ENCODE data around the gene PCDHA12. TPM values are rescaled to one million over a fixed set of nuclear protein-coding genes. Genes with fewer than 3 reads are reported as not detected.

Gene PCDHA12
- total RNA-seq, 4 donors from 2014 or later: 0.05 TPM; not detected in 3

DNA sequence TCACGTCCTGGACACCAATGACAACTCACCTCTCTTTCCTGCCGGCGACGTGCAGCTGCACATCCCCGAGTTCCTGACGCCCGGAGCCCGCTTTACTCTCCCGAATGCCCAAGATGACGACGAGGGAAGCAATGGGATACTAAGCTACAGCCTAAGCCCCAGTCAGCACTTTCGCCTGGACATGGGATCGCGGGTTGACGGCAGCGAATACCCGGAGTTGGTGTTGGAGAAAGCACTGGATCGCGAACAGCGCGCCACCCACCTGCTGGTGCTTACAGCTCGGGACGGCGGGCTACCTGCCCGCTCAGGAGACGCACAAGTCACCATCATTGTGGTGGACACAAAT lies 52.1 kb downstream of the PCDHA12 start:
- DNase-seq (no peak), ATAC-seq (no peak)
- intact Hi-C loops (cut with DNase I; ENCODE audit: low total_unique reads) (loop anchor here (2.0 kb wide), 1 partner anchor 114 kb away; no protein-coding TSS in a partner anchor), in situ Hi-C loops (cut with MboI; ENCODE audit: low sequenced_read_pairs in 4 of 4) (loop anchor here in 1 of 4 donors (10.0 kb wide), 1 partner anchor 118 kb away; no protein-coding TSS in a partner anchor)
- Histone ChIP-seq H3K27me3 (peaks cover 28 to 37% (median 29%) of the 10 kb centered on the region in 3 donors), H3K9me3 (no peaks in the 10 kb centered on the region), H3K4me3 (peak overlapping the region; percentile 43 to 54 (median 46)), H3K27ac (no peak overlapping the region), H3K4me1 (no peaks in the 10 kb centered on the region), H3K36me3 (no peaks in the 10 kb centered on the region)
- TF ChIP-seq, protein P1, sequence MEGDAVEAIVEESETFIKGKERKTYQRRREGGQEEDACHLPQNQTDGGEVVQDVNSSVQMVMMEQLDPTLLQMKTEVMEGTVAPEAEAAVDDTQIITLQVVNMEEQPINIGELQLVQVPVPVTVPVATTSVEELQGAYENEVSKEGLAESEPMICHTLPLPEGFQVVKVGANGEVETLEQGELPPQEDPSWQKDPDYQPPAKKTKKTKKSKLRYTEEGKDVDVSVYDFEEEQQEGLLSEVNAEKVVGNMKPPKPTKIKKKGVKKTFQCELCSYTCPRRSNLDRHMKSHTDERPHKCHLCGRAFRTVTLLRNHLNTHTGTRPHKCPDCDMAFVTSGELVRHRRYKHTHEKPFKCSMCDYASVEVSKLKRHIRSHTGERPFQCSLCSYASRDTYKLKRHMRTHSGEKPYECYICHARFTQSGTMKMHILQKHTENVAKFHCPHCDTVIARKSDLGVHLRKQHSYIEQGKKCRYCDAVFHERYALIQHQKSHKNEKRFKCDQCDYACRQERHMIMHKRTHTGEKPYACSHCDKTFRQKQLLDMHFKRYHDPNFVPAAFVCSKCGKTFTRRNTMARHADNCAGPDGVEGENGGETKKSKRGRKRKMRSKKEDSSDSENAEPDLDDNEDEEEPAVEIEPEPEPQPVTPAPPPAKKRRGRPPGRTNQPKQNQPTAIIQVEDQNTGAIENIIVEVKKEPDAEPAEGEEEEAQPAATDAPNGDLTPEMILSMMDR (IDR thresholded peaks at IDR 0.05 in 4 of 5, conservative IDR thresholded peaks at IDR 0.05 in 1 of 5): no peak
- TF ChIP-seq POLR2A (IDR thresholded peaks at IDR 0.05): no peak

Other genes with a start within 250 kb of the PCDHA12 start
- 10 to 100 TPM; 12.2 to 22.9 (median 16.1) TPM for gene CD14, start 242.1 kb upstream of the PCDHA12 start, total RNA-seq
- gene TMCO6, start 235.9 kb upstream of the PCDHA12 start, total RNA-seq: 10 to 100 TPM in 2 of 4 donors, 1 to 10 TPM in 2; 5.1 to 15.4 (median 9.5) TPM
- 100 to 1,000 TPM in 2 of 4 donors, 10 to 100 TPM in 2; 86.9 to 121 (median 102) TPM for gene NDUFA2, start 227.7 kb upstream of the PCDHA12 start, total RNA-seq
- gene IK, start 227.5 kb upstream of the PCDHA12 start, total RNA-seq: 100 to 1,000 TPM in 3 of 4 donors, 10 to 100 TPM in 1; 94.5 to 169 (median 143) TPM
- gene WDR55, start 210.4 kb upstream of the PCDHA12 start, total RNA-seq: 10 to 100 TPM; 10.9 to 18.7 (median 15.1) TPM
- gene DND1, start 201.7 kb upstream of the PCDHA12 start, total RNA-seq: 1 to 10 TPM in 2 of 4 donors, under 1 TPM in 1, not detected in 1; 0.20 to 5.0 (median 1.8) TPM
- 10 to 100 TPM; 38.2 to 72.9 (median 59.4) TPM for gene HARS1, start 183.9 kb upstream of the PCDHA12 start, total RNA-seq
- 10 to 100 TPM; 25.2 to 36.0 (median 27.0) TPM for gene HARS2, start 183.9 kb upstream of the PCDHA12 start, total RNA-seq
- gene ZMAT2, start 174.9 kb upstream of the PCDHA12 start, total RNA-seq: 10 to 100 TPM; 44.2 to 56.5 (median 51.9) TPM
- gene PCDHA1, start 89.2 kb upstream of the PCDHA12 start, total RNA-seq: not detected
- gene PCDHA2, start 80.5 kb upstream of the PCDHA12 start, total RNA-seq: under 1 TPM in 1 of 4 donors, not detected in 3; 0.12 TPM
- gene PCDHA3, start 74.3 kb upstream of the PCDHA12 start, total RNA-seq: under 1 TPM in 2 of 4 donors, not detected in 2; 0.07 to 0.20 TPM
- under 1 TPM in 2 of 4 donors, not detected in 2; 0.20 to 0.23 TPM for gene PCDHA4, start 68.2 kb upstream of the PCDHA12 start, total RNA-seq
- gene PCDHA5, start 53.7 kb upstream of the PCDHA12 start, total RNA-seq: not detected
- gene PCDHA6, start 47.3 kb upstream of the PCDHA12 start, total RNA-seq: under 1 TPM in 2 of 4 donors, not detected in 2; 0.10 to 0.19 TPM
- gene PCDHA7, start 41.0 kb upstream of the PCDHA12 start, total RNA-seq: under 1 TPM in 2 of 4 donors, not detected in 2; 0.15 to 0.24 TPM
- under 1 TPM in 1 of 4 donors, not detected in 3; 0.18 TPM for gene PCDHA8, start 34.1 kb upstream of the PCDHA12 start, total RNA-seq
- under 1 TPM in 2 of 4 donors, not detected in 2; 0.07 TPM for gene PCDHA9, start 26.9 kb upstream of the PCDHA12 start, total RNA-seq
- gene PCDHA10, start 19.4 kb upstream of the PCDHA12 start, total RNA-seq: under 1 TPM in 3 of 4 donors, not detected in 1; 0.05 to 0.15 (median 0.07) TPM
- not detected for gene PCDHA11, start 6.4 kb upstream of the PCDHA12 start, total RNA-seq
- not detected for gene PCDHA13, start 6.8 kb downstream of the PCDHA12 start, total RNA-seq
- under 1 TPM in 1 of 4 donors, not detected in 3; 0.13 TPM for gene PCDHAC1, start 51.0 kb downstream of the PCDHA12 start, total RNA-seq
- gene PCDHAC2, start 91.2 kb downstream of the PCDHA12 start, total RNA-seq: under 1 TPM in 2 of 4 donors, not detected in 2; 0.03 to 0.13 TPM
- not detected for gene PCDHB1, start 176.1 kb downstream of the PCDHA12 start, total RNA-seq
- gene PCDHB2, start 219.3 kb downstream of the PCDHA12 start, total RNA-seq: 1 to 10 TPM in 2 of 4 donors, under 1 TPM in 2; 0.71 to 1.7 (median 1.2) TPM
- under 1 TPM in 3 of 4 donors, not detected in 1; 0.61 to 0.72 (median 0.71) TPM for gene PCDHB3, start 225.2 kb downstream of the PCDHA12 start, total RNA-seq
- 1 to 10 TPM in 3 of 4 donors, under 1 TPM in 1; 1.00 to 3.0 (median 1.8) TPM for gene PCDHB4, start 246.5 kb downstream of the PCDHA12 start, total RNA-seq